GM12878 (cell line): ENCODE data around the gene MLXIP. TPM values are rescaled to one million over a fixed set of nuclear protein-coding genes. Genes with fewer than 3 reads are reported as not detected.
A peak's percentile ranks its signal among the peaks of the same experiment; 100 is the strongest.

ENCODE experiments used
- ATAC-seq: fragments of 200-7000 bp; cut with Tn5 transposase; 3 replicates; pipeline ENCODE4 v1.9.1; 2020; ENCODE audit warnings: mild to moderate bottlenecking, moderate library complexity
- BruUV-seq: library from RNA; stranded (reverse); fragments of 400-500 nt; replicated peaks from 2 replicates; lab custom pipeline; 2021; lab: Mats Ljungman, UMichigan
- CTCF ChIA-PET: fragments of 300-600 bp; sonication (Branson Sonifier 250); formaldehyde crosslinking; extraction: SDS; loops from one replicate; lab custom pipeline; 2021; ENCODE audit warnings: inconsistent platforms; lab: Yijun Ruan, JAX
- POLR2A ChIA-PET: fragments of 350-600 bp; formaldehyde crosslinking; extraction: SDS; loops from one replicate; lab custom pipeline; 2021; ENCODE audit warnings: inconsistent platforms; lab: Charles Lee
- RAD21 ChIA-PET: fragments of 300-600 bp; sonication (Branson Sonifier 250); formaldehyde crosslinking; loops from one replicate; lab custom pipeline; 2023; ENCODE audit warnings: antibody characterized with exemption; ENCODE audit not compliant: unreplicated experiment; lab: Charles Lee
- SMC1A ChIA-PET: fragments of 300-600 bp; sonication (Branson Sonifier 250); formaldehyde crosslinking; loops from one replicate; lab custom pipeline; 2023; ENCODE audit not compliant: unreplicated experiment, uncharacterized antibody; lab: Charles Lee
- DNase-seq: peaks from one replicate; pipeline ENCODE4 v3.0.0-alpha.2; 2011; ENCODE audit warnings: low read depth, low spot score
- FAIRE-seq: peaks from 3 replicates; lab custom pipeline; 2011; peaks lifted over from hg19 to GRCh38; lab: Jason Lieb, UNC
- H2AFZ ChIP-seq: 2 replicates; pipeline ENCODE4 v1.6.0; 2011; ENCODE audit warnings: low read depth, low read length, control low read depth; ENCODE audit not compliant: control insufficient read depth
- H3K27ac ChIP-seq: 2 replicates; pipeline ENCODE4 v1.5.1; 2011; ENCODE audit warnings: control low read depth; ENCODE audit not compliant: control insufficient read depth, insufficient read depth
- H3K27me3 ChIP-seq, 2 experiments: replicated peaks in 1 of 2; 2 replicates each; pipeline versions ENCODE4 v1.6.0 to v1.6.1; 2011; ENCODE audit warnings: low read length in 1 of 2; ENCODE audit not compliant: control insufficient read depth in 2 of 2, insufficient read depth in 2 of 2
- H3K36me3 ChIP-seq, 2 experiments: 2 replicates each; pipeline ENCODE4 v1.5.1; 2011; ENCODE audit warnings: low read length in 1 of 2; ENCODE audit not compliant: control insufficient read depth in 2 of 2, insufficient read depth in 2 of 2
- H3K4me1 ChIP-seq: 2 replicates; pipeline ENCODE4 v1.6.1; 2011; ENCODE audit warnings: mild to moderate bottlenecking, low read length, moderate library complexity, mixed read lengths; ENCODE audit not compliant: control insufficient read depth, insufficient read depth
- H3K4me2 ChIP-seq: 2 replicates; pipeline ENCODE4 v1.6.0; 2011; ENCODE audit warnings: control low read depth; ENCODE audit not compliant: control insufficient read depth, insufficient read depth
- H3K4me3 ChIP-seq: fragments of 200-600 bp; sonication (generic); 2 replicates; pipeline ENCODE4 v1.5.1; 2016
- H3K79me2 ChIP-seq: 2 replicates; pipeline ENCODE4 v1.6.0; 2011; ENCODE audit warnings: low read length; ENCODE audit not compliant: control insufficient read depth, insufficient read depth
- H3K9ac ChIP-seq: 2 replicates; pipeline ENCODE4 v1.8.0; 2011; ENCODE audit warnings: low read length, control low read depth, mixed read lengths; ENCODE audit not compliant: control insufficient read depth, insufficient read depth
- H3K9me3 ChIP-seq: replicated peaks from 3 replicates; pipeline ENCODE4 v1.5.1; 2011; ENCODE audit warnings: mild to moderate bottlenecking, low read length; ENCODE audit not compliant: control insufficient read depth, insufficient read depth
- H4K20me1 ChIP-seq: 2 replicates; pipeline ENCODE4 v1.6.0; 2011; ENCODE audit not compliant: control insufficient read depth, insufficient read depth
- CBX3 ChIP-seq: fragments of 200-600 bp; sonication (generic); IDR thresholded peaks from 2 replicates; pipeline ENCODE4 v1.6.1; 2016; ENCODE audit warnings: low read depth, borderline replicate concordance
- IKZF1 ChIP-seq: fragments of 450-650 bp; conservative IDR thresholded peaks from 2 replicates; pipeline ENCODE4 v1.6.1; 2017; ENCODE audit warnings: antibody characterized with exemption, mild to moderate bottlenecking
- IRF4 ChIP-seq: IDR thresholded peaks from 2 replicates; pipeline ENCODE4 v1.6.1; 2011; ENCODE audit warnings: low read depth, low read length
- MTA2 ChIP-seq: fragments of 450-650 bp; IDR thresholded peaks from 2 replicates; pipeline ENCODE4 v1.6.1; 2016; ENCODE audit warnings: low read depth, mild to moderate bottlenecking, moderate library complexity
- NR2C2 ChIP-seq: IDR thresholded peaks from 2 replicates; pipeline ENCODE4 v1.6.1; 2011; ENCODE audit warnings: borderline replicate concordance, low read depth; ENCODE audit not compliant: control insufficient read depth, insufficient read length
- NRF1 ChIP-seq: conservative IDR thresholded peaks from 2 replicates; pipeline ENCODE4 v1.6.1; 2011; ENCODE audit warnings: mild to moderate bottlenecking, low read depth, low read length, improper control_type of control experiment
- PKNOX1 ChIP-seq: fragments of 450-650 bp; IDR thresholded peaks from 2 replicates; pipeline ENCODE4 v1.6.1; 2016; ENCODE audit warnings: mild to moderate bottlenecking
- POU2F2 ChIP-seq: IDR thresholded peaks from 3 replicates; pipeline ENCODE4 v1.6.1; 2011; ENCODE audit warnings: low read depth, mild to moderate bottlenecking, low read length, borderline replicate concordance
- RELB ChIP-seq: fragments of 450-650 bp; IDR thresholded peaks from 2 replicates; pipeline ENCODE4 v1.6.1; 2017; ENCODE audit warnings: low read depth, mild to moderate bottlenecking, moderate library complexity
- RUNX3 ChIP-seq: IDR thresholded peaks from 2 replicates; pipeline ENCODE4 v1.6.1; 2012; ENCODE audit warnings: low read length, inconsistent platforms
- SIX5 ChIP-seq: IDR thresholded peaks from 2 replicates; pipeline ENCODE4 v1.6.1; 2011; ENCODE audit warnings: mild to moderate bottlenecking, low read depth, low read length, moderate library complexity; ENCODE audit not compliant: severe bottlenecking
- SMAD5 ChIP-seq: IDR thresholded peaks from 2 replicates; pipeline ENCODE4 v1.6.1; 2016; ENCODE audit warnings: antibody characterized with exemption, low read depth
- SREBF2 ChIP-seq: IDR thresholded peaks from 2 replicates; pipeline ENCODE4 v1.6.1; 2012; ENCODE audit warnings: mild to moderate bottlenecking, low read length
- SRF ChIP-seq, 2 experiments: IDR thresholded peaks; 2 replicates each; pipeline ENCODE4 v1.6.1; 2011; ENCODE audit warnings: low read depth in 2 of 2, low read length in 2 of 2, mild to moderate bottlenecking in 1 of 2, moderate library complexity in 1 of 2
- YY1 ChIP-seq: IDR thresholded peaks from 2 replicates; pipeline ENCODE4 v1.6.1; 2011; ENCODE audit warnings: low read depth, mild to moderate bottlenecking, low read length
- WGBS: methylation state at CpG from one replicate; pipeline ENCODE4 v1.1.6; 2016; ENCODE audit warnings: low lambda C conversion rate; ENCODE audit not compliant: insufficient replicate concordance, insufficient coverage; ENCODE audit errors: missing lambda C conversion rate; 5-methylcytosine and 5-hydroxymethylcytosine counted together
- in situ Hi-C: fragments of 300-500 bp; cut with MboI; formaldehyde crosslinking; loops from 9 replicates; pipeline ENCODE4 v1.14.3; 2018; ENCODE audit warnings: mixed read lengths
- intact Hi-C: fragments of 100-400 bp; cut with micrococcal nuclease; formaldehyde crosslinking; loops from one replicate; pipeline ENCODE4 v1.14.2; 2022; ENCODE audit not compliant: unreplicated experiment
- polyA plus RNA-seq, 11 experiments: library from polyadenylated mRNA; depleted of rRNA in 4 of 11; unstranded in 6 of 11; stranded (reverse) in 5 of 11; fragments of >200 nt; fragmentation: Nextera tagmentation in 4 of 11; fragmentation: Illumina TruSeq in 1 of 11; extraction: Ambion mirVana in 4 of 11; extraction: Trizol in 1 of 11; gene quantifications; 1 replicate in 1 of 11; 2 replicates in 10 of 11; pipeline versions ENCODE4 v1.2.1 to v1.2.3, GENCODE V29; 2011 to 2016; ENCODE audit warnings: inconsistent platforms in 2 of 11, missing spikeins in 2 of 11, low read depth in 1 of 11
- total RNA-seq, 4 experiments: library from RNA; depleted of rRNA in 3 of 4; stranded (reverse); fragments of >200 nt in 3 of 4; fragmentation: Illumina TruSeq in 1 of 4; extraction: Trizol in 1 of 4; gene quantifications; 2 replicates each; pipeline versions ENCODE4 v1.2.1 to v1.2.3, GENCODE V29; 2013 to 2021

Gene MLXIP
- total and polyA plus RNA-seq, 10 of the 15 experiments (the other 5 are each of a cell fraction or from before 2014, with no cell fraction given): 1.1 to 23.7 (median 7.0) TPM

GRCh38 chr12:122032580-122032979 lies 46.0 kb upstream of the MLXIP start:
- H3K4me2 ChIP-seq: 0 out of 2 replicates have a peak overlapping the region, but pooled peaks have one; percentile 17
- no peaks in the 10 kb centered on the region; a peak in 1 of 4 replicates for H3K36me3 ChIP-seq
- POLR2A ChIA-PET: no interaction called here
- WGBS: 7% methylated on average over 11 of the region's 11 CpGs
- BruUV-seq: no TSS peak
- H3K4me1 ChIP-seq: peaks cover 33% of the 10 kb centered on the region
- no peak for TF ChIP-seq CBX3
- TF ChIP-seq YY1: no peak
- no peak for TF ChIP-seq NRF1
- TF ChIP-seq SIX5: no peak
- TF ChIP-seq PKNOX1: no peak
- TF ChIP-seq RUNX3: no peak; the same call in 1 of the 2 replicates
- TF ChIP-seq POU2F2: no peak
- no peak for TF ChIP-seq SRF (IDR thresholded peaks at IDR 0.05; ENCODE audit: low read depth in 2 of 2, low read length in 2 of 2)
- no peak for TF ChIP-seq SREBF2
- no peak for TF ChIP-seq NR2C2
- TF ChIP-seq IRF4: no peak
- TF ChIP-seq SMAD5: no peak
- TF ChIP-seq MTA2: no peak
- no peak for TF ChIP-seq RELB
- no peak for TF ChIP-seq IKZF1
- H2AFZ ChIP-seq: no peak overlapping the region
- ATAC-seq: no peak
- no peak for FAIRE-seq
- no peak overlapping the region for H3K27ac ChIP-seq
- RAD21 ChIA-PET: interaction anchor here (0.6 kb wide), 1 partner anchor 103 kb away, joined by 3 read pairs; no protein-coding TSS in a partner anchor
- H3K27me3 ChIP-seq: 0 out of 4 replicates have a peak, but pooled peaks cover 0 to 3% of the 10 kb centered on the region in 2 experiments
- CTCF ChIA-PET: interaction anchor here (0.6 to 0.7 kb wide), 2 partner anchors 158 to 312 kb away, joined by 3 read pairs; no protein-coding TSS in a partner anchor
- H3K79me2 ChIP-seq: no peaks in the 10 kb centered on the region
- intact Hi-C loops (no loop called here), in situ Hi-C loops (no loop called here)
- H3K4me3 ChIP-seq: no peak overlapping the region
- no peak for DNase-seq
- SMC1A ChIA-PET: interaction anchor here (0.6 kb wide), 1 partner anchor 1169 kb away, joined by 3 read pairs; no protein-coding TSS in a partner anchor
- H4K20me1 ChIP-seq: no peaks in the 10 kb centered on the region
- no peaks in the 10 kb centered on the region for H3K9me3 ChIP-seq
- H3K9ac ChIP-seq: no peak overlapping the region
